HepG2 (cell line): ENCODE results near the gene ETV2. TPM values are rescaled to one million over a fixed set of nuclear protein-coding genes. Genes with fewer than 3 reads are reported as not detected.

Source experiments
- ATAC-seq: fragments of 200-7000 bp; cut with Tn5 transposase; 3 replicates; pipeline ENCODE4 v1.9.1; 2020; ENCODE audit warnings: mild to moderate bottlenecking, moderate library complexity
- BruUV-seq: library from RNA; stranded (reverse); fragments of 400-500 nt; replicated peaks from 2 replicates; lab custom pipeline; 2021; lab: Mats Ljungman, UMichigan
- CTCF ChIA-PET: fragments of 300-600 bp; formaldehyde crosslinking; extraction: SDS; loops from one replicate; lab custom pipeline; 2021; ENCODE audit warnings: low total read pairs, inconsistent platforms, low intra/inter-chr PET ratio; lab: Yijun Ruan, JAX
- POLR2A ChIA-PET: fragments of 350-600 bp; sonication (Branson Sonifier 250); formaldehyde crosslinking; loops from one replicate; lab custom pipeline; 2020; ENCODE audit warnings: antibody characterized with exemption, inconsistent platforms; lab: Yijun Ruan, JAX
- DNase-seq: peaks from one replicate; pipeline ENCODE4 v3.0.0-alpha.2; 2015; ENCODE audit warnings: low spot score
- FAIRE-seq: peaks from 3 replicates; lab custom pipeline; 2011; peaks lifted over from hg19 to GRCh38; lab: Jason Lieb, UNC
- H2AFZ ChIP-seq: one replicate; pipeline ENCODE4 v1.6.1; 2011; ENCODE audit warnings: low read length, inconsistent platforms
- H3K27ac ChIP-seq: fragments of 300-600 bp; 3 replicates; pipeline ENCODE4 v1.8.0; 2011; ENCODE audit warnings: mixed run types, mild to moderate bottlenecking, mixed read lengths, low read length, inconsistent platforms; ENCODE audit not compliant: insufficient read depth; ENCODE audit errors: extremely low read length
- H3K27me3 ChIP-seq, 2 experiments: fragments of 200-600 bp in 1 of 2; 2 replicates in 1 of 2; 3 replicates in 1 of 2; pipeline versions ENCODE4 v1.6.0 to v1.8.0; 2011; ENCODE audit warnings: low read length in 2 of 2, mild to moderate bottlenecking in 2 of 2, moderate library complexity in 2 of 2, inconsistent platforms in 1 of 2; ENCODE audit not compliant: insufficient read depth in 2 of 2, control insufficient read depth in 1 of 2
- H3K36me3 ChIP-seq, 2 experiments: fragments of 200-600 bp in 1 of 2; replicated peaks in 1 of 2; 2 replicates in 1 of 2; 3 replicates in 1 of 2; pipeline versions ENCODE4 v1.5.1 to v1.8.0; 2011; ENCODE audit warnings: low read length in 2 of 2, inconsistent platforms in 1 of 2; ENCODE audit not compliant: insufficient read depth in 2 of 2, control insufficient read depth in 1 of 2
- H3K4me1 ChIP-seq: 2 replicates; pipeline ENCODE4 v1.5.1; 2012; ENCODE audit warnings: low read length, inconsistent platforms; ENCODE audit not compliant: insufficient read depth
- H3K4me2 ChIP-seq: 2 replicates; pipeline ENCODE4 v1.6.0; 2011; ENCODE audit warnings: low read depth, low read length, inconsistent platforms
- H3K4me3 ChIP-seq, 3 experiments: fragments of 200-600 bp in 1 of 3; sonication (generic), shearing (Covaris generic) in 1 of 3; replicated peaks in 1 of 3; 2 replicates each; pipeline ENCODE4 v1.5.1; 2011 to 2016; ENCODE audit warnings: low read length in 3 of 3, inconsistent platforms in 2 of 3, low read depth in 2 of 3, mild to moderate bottlenecking in 2 of 3, control low read depth in 1 of 3, mixed read lengths in 1 of 3; ENCODE audit not compliant: insufficient read depth in 1 of 3
- H3K79me2 ChIP-seq: one replicate; pipeline ENCODE4 v1.6.1; 2011; ENCODE audit warnings: low read length, inconsistent platforms; ENCODE audit not compliant: insufficient read depth
- H3K9ac ChIP-seq: 2 replicates; pipeline ENCODE4 v1.6.0; 2011; ENCODE audit warnings: mild to moderate bottlenecking, low read depth, low read length, inconsistent platforms; ENCODE audit not compliant: insufficient read depth
- H3K9me3 ChIP-seq: 2 replicates; pipeline ENCODE4 v1.5.1; 2012; ENCODE audit warnings: mild to moderate bottlenecking, low read length
- H4K20me1 ChIP-seq: 2 replicates; pipeline ENCODE4 v1.6.0; 2011; ENCODE audit warnings: inconsistent platforms, mild to moderate bottlenecking, low read length, moderate library complexity; ENCODE audit not compliant: insufficient read depth
- HIVEP1 ChIP-seq: sonication (generic); formaldehyde crosslinking; IDR thresholded peaks from 2 replicates; pipeline ENCODE4 v1.4.0; 2020; ENCODE audit warnings: mild to moderate bottlenecking, missing genetic modification reagents
- HNRNPK ChIP-seq: fragments of 200-400 bp; formaldehyde crosslinking; IDR thresholded peaks from 2 replicates; pipeline ENCODE4 v1.6.1; 2018; ENCODE audit warnings: low read length, low read depth, moderate library complexity, mild to moderate bottlenecking; ENCODE audit not compliant: poor library complexity, severe bottlenecking
- MTF1 ChIP-seq: sonication (generic); formaldehyde crosslinking; IDR thresholded peaks from 2 replicates; pipeline ENCODE4 v1.5.0; 2020; ENCODE audit warnings: missing genetic modification reagents
- NFYB ChIP-seq: sonication (generic); formaldehyde crosslinking; IDR thresholded peaks from 2 replicates; pipeline ENCODE4 v1.4.0; 2020; ENCODE audit warnings: missing genetic modification reagents
- NFYC ChIP-seq: IDR thresholded peaks from 2 replicates; pipeline ENCODE4 v1.6.1; 2016; ENCODE audit warnings: missing genetic modification reagents, missing compliant biosample characterization
- SP2 ChIP-seq: sonication (generic); formaldehyde crosslinking; IDR thresholded peaks from 2 replicates; pipeline ENCODE4 v1.5.1; 2020; ENCODE audit warnings: mild to moderate bottlenecking, missing genetic modification reagents
- ZNF496 ChIP-seq: sonication (generic); formaldehyde crosslinking; IDR thresholded peaks from 2 replicates; pipeline ENCODE4 v1.8.1; 2023; ENCODE audit warnings: mild to moderate bottlenecking, moderate library complexity, missing genetic modification reagents; ENCODE audit not compliant: insufficient replicate concordance
- ZNF782 ChIP-seq: sonication (generic); formaldehyde crosslinking; IDR thresholded peaks from 2 replicates; pipeline ENCODE4 v1.4.0; 2020; ENCODE audit warnings: missing genetic modification reagents, mild to moderate bottlenecking, borderline replicate concordance
- WGBS: methylation state at CpG from one replicate; pipeline ENCODE4 v1.1.6; 2017; ENCODE audit warnings: low lambda C conversion rate; 5-methylcytosine and 5-hydroxymethylcytosine counted together
- in situ Hi-C: cut with HindIII; loops from 2 replicates; pipeline ENCODE4 v1.10.0; 2017; ENCODE audit warnings: low pct_unique_long_range_greater_than_20kb; ENCODE audit not compliant: extremely low pct_ligation_motif_present
- intact Hi-C: fragments of 100-400 bp; cut with micrococcal nuclease; formaldehyde crosslinking; loops from one replicate; pipeline ENCODE4 v1.10.0; 2022; ENCODE audit not compliant: unreplicated experiment
- polyA plus RNA-seq, 8 experiments: library from polyadenylated mRNA; depleted of rRNA in 3 of 8; stranded (reverse) in 7 of 8; unstranded in 1 of 8; fragments of >200 nt; fragmentation: Illumina TruSeq in 4 of 8; extraction: Trizol in 4 of 8; gene quantifications; 2 replicates each; pipeline versions ENCODE4 v1.2.1 to v1.2.3, GENCODE V29; 2011 to 2016; ENCODE audit warnings: low read depth in 4 of 8, missing spikeins in 1 of 8, mixed read lengths in 1 of 8; ENCODE audit not compliant: insufficient read depth in 1 of 8
- total RNA-seq, 5 experiments: library from RNA; depleted of rRNA; stranded (reverse); fragments of >200 nt; fragmentation: Illumina TruSeq; extraction: Trizol; gene quantifications; 2 replicates each; pipeline ENCODE4 v1.2.3, GENCODE V29; 2016; ENCODE audit warnings: low read depth in 1 of 5
- TF ChIP-seq, protein P1 (sequence below): sonication (generic); formaldehyde crosslinking; IDR thresholded peaks from 2 replicates; pipeline ENCODE4 v1.8.0; 2022; ENCODE audit warnings: mild to moderate bottlenecking, missing genetic modification reagents, borderline replicate concordance
- TF ChIP-seq, protein P2 (sequence below): IDR thresholded peaks from 2 replicates; pipeline ENCODE4 v1.6.1; 2016; ENCODE audit warnings: control low read depth

The ETV2 gene
- total and polyA plus RNA-seq, 2 of the 13 experiments (the other 11 are each of a cell fraction or from before 2014, with no cell fraction given), result 0.07 to 0.20 TPM

DNA sequence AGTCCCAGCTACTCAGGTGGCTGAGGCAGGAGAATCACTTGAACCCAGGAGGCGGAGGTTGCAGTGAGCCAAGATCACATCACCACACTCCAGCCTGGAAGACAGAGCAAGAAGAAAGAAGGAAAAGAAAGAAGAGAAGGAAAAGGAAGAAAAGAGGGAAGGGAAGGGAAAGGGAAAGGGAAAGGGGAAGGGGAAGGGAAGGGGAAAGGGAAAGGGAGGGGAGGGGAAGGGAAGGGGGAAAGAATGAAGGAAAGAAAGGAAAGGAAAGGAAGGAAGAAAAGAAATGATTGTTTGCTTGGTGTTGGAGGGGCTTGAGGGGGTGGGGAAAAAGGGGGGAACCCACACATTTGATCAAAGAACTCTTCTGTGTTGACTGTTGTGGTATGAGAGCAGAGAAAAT, 45.6 kb upstream of the ETV2 start:
- in situ Hi-C loops (no loop called here), intact Hi-C loops (no loop called here)
- no peak for ATAC-seq
- no TSS peak for BruUV-seq
- Histone ChIP-seq H3K79me2 (no peaks in the 10 kb centered on the region), H3K9ac (no peak overlapping the region), H2AFZ (no peak overlapping the region), H3K4me1 (peaks cover 31% of the 10 kb centered on the region), H3K4me2 (no peak overlapping the region), H3K27me3 (no peaks in the 10 kb centered on the region), H3K4me3 (no peak overlapping the region), H4K20me1 (no peaks in the 10 kb centered on the region), H3K9me3 (no peaks in the 10 kb centered on the region), H3K36me3 (no peaks in the 10 kb centered on the region), H3K27ac (no peak overlapping the region)
- no peak for FAIRE-seq
- 95% methylated on average over 1 of the region's 1 CpG for WGBS
- ChIA-PET POLR2A (interaction anchor here (1.2 kb wide), 1 partner anchor 9 kb away, joined by 12 read pairs; no protein-coding TSS in a partner anchor), CTCF (no interaction called here)
- DNase-seq, result no peak
- no peak for TF ChIP-seq ZNF496 (CRISPR knock-in tag)
- TF ChIP-seq MTF1 (CRISPR knock-in tag), result no peak
- TF ChIP-seq HNRNPK, result peak; percentile 17

DNA sequence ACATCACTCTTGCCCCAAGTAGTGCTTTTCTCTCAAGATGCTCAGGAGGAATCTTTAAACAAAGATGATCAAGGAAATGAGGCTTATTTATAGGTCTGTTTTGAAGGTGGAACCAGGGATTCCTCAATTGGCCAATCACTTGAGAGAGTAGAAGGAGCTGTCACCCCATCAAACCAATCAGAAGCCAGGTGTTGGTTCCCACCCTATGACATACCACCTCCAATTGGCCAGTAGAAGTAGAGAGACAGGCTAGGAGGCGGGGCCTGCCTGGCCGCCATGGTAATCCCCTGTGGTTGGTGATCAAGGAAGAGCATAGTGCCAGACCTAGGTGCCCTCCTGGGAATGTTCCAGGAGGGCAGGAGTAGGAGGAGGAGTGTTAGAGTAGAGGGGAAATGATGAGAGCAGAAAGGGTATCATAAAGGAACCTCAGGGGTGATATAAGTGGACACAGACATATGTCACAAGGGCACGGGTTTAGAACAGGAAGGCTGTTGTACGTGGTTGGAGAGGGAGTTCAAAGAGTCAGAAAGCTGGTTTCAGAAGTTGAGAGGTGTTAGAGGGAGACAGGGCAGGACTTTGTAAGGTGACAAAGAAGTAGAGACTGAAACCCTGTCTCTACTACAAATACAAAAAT, 45.1 kb upstream of the ETV2 start:
- in situ Hi-C loops, result no loop called here
- no peak overlapping the region for H3K9ac ChIP-seq
- peak; percentile 44 for DNase-seq
- H4K20me1 ChIP-seq, result no peaks in the 10 kb centered on the region
- no peak overlapping the region for H3K4me3 ChIP-seq
- H3K4me2 ChIP-seq, result peak overlapping the region; percentile 38
- no peaks in the 10 kb centered on the region for H3K36me3 ChIP-seq
- intact Hi-C loops, result no loop called here
- ATAC-seq, result peak; percentile 78
- 18% methylated on average over 4 of the region's 4 CpGs for WGBS
- H3K9me3 ChIP-seq, result no peaks in the 10 kb centered on the region
- CTCF ChIA-PET, result no interaction called here
- peaks cover 31% of the 10 kb centered on the region for H3K4me1 ChIP-seq
- no peaks in the 10 kb centered on the region for H3K27me3 ChIP-seq
- no peak overlapping the region for H3K27ac ChIP-seq
- H2AFZ ChIP-seq, result peak overlapping the region; percentile 46
- BruUV-seq, result no TSS peak
- no peaks in the 10 kb centered on the region for H3K79me2 ChIP-seq
- POLR2A ChIA-PET, result interaction anchor here (0.7 to 1.2 kb wide), 2 partner anchors 9 to 45 kb away, joined by 3 to 12 read pairs; no protein-coding TSS in a partner anchor
- FAIRE-seq, result no peak
- TF ChIP-seq, protein P1, sequence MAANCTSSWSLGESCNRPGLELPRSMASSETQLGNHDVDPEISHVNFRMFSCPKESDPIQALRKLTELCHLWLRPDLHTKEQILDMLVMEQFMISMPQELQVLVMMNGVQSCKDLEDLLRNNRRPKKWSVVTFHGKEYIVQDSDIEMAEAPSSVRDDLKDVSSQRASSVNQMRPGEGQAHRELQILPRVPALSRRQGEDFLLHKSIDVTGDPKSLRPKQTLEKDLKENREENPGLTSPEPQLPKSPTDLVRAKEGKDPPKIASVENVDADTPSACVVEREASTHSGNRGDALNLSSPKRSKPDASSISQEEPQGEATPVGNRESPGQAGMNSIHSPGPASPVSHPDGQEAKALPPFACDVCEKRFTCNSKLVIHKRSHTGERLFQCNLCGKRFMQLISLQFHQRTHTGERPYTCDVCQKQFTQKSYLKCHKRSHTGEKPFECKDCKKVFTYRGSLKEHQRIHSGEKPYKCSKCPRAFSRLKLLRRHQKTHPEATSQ, result no peak
- TF ChIP-seq, protein P2, sequence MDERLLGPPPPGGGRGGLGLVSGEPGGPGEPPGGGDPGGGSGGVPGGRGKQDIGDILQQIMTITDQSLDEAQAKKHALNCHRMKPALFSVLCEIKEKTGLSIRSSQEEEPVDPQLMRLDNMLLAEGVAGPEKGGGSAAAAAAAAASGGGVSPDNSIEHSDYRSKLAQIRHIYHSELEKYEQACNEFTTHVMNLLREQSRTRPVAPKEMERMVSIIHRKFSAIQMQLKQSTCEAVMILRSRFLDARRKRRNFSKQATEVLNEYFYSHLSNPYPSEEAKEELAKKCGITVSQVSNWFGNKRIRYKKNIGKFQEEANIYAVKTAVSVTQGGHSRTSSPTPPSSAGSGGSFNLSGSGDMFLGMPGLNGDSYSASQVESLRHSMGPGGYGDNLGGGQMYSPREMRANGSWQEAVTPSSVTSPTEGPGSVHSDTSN (CRISPR knock-in tag), result 0 out of 2 replicates have a peak, but pooled peaks have one; percentile 32
- peak; percentile 52; the same call in 1 of the 2 replicates for TF ChIP-seq SP2
- TF ChIP-seq NFYB (CRISPR knock-in tag), result peak; percentile 77
- peak; percentile 79 for TF ChIP-seq NFYC (CRISPR knock-in tag)
- TF ChIP-seq ZNF782 (CRISPR knock-in tag), result no peak
- no peak for TF ChIP-seq HIVEP1 (CRISPR knock-in tag)
